ENCODE results near the gene PRDM2.
"Not testable (repeated sequence)": the region's sequence is repeated elsewhere in the genome, so short reads cannot be mapped to it uniquely, and the experiment has no call there.

PRDM2 gene

DNA sequence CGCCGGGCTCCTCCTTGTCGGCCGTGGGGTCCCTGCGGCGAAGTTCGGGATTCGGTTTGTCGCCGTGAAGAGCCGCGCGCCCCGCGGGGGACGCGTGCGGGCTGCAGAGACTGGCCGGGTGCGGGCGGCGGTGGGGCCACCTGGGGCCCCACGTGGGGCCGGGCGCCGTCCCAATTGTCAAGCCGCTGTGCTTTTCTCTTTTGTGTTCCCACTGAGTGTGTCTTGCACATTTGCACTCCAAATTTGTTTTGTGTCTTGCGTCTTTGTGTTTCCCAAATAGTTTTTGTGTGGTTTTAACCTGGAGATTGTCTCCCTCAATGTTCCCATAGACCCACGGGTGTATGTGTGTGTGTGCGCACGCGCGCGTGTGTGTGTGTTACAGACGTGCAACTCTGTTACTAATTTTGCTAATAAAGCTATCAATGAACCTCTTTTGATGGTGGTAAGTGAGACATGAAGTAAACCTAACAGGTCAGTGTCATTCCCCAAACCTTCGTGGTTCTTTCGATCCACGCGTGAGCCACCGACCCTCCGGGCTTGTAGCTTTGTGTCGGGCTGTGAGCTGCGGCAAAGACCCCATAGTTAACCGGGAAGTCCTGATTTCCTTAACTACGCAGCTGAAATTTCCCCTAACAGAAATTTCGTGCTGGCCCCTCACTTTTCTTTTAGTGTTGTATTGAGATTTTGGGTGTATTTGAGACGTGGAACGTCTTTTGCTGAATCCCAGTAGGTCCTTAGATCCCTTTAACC lies 708 bp downstream of the PRDM2 start:
- peak; percentile 52 for DNase-seq

DNA sequence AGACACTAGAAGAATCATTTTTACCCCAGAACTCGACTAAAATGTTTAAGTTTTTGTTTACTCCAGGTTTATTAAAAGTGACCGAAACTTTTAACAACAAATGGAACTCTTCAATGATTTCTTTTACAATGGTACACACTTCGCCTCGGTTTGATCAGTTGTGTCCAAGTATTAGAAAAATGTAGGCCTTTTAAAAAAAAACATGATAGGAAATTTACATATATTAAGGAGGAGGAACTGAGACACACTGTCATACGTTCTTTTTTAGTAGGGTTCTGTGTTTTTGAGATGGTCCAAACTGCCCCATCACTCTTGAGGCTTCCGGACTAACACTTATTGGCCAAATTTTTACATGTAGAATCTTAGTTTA lies 1.3 kb downstream of the PRDM2 start:
- peak; percentile 7 for DNase-seq

DNA sequence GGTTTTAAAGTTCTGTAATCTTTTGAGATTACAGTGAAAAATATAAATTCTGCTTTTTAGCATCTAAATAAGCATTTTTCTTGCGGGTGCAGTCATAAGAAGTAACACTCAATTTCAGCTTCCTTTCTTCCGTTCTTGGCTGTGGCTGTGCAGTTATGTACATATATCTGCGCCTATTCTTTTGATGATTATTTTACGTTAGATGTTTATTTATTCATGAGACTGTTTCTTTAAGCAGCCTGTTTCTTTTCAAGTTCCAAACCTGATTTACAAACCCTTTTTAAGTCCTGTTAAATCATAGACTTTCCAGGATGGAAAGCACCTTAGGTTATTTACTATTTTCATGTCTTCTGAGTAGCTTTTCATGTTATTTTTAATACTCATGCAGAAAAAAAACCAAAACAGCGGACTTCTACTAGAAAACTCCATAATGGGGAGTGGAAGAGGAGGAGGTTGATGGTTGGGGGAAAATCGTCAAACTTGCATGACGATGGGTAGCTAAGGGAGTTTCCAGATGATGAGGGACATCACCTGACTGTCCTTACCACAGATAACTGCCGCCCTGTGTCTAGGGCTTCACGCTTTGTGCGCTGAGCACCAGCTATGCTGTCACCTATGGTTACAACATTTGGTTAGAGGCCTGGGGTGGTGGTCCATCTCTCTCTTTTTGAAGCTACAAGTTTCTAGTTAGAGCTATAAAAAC lies 2.6 kb downstream of the PRDM2 start:
- DNase-seq = peak; percentile 6

DNA sequence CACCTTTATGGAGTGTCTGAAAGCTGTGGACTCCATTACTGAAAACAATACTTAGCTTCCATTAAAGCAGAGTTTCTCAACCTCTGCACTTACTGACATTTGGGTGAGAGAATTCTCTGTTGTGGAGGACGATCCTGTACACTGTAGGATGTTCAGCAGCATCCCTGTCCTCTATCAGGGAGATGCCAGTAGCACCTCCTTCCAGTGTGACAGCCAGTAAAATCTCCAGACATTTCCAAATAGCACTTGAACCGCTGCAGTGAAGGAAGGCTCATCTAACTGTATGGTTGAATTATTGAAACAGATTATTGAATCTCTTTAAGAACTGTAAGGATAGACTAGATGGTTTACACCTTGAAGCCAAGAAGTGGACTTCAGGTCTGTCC lies 3.1 kb downstream of the PRDM2 start:
- DNase-seq = no peak

DNA sequence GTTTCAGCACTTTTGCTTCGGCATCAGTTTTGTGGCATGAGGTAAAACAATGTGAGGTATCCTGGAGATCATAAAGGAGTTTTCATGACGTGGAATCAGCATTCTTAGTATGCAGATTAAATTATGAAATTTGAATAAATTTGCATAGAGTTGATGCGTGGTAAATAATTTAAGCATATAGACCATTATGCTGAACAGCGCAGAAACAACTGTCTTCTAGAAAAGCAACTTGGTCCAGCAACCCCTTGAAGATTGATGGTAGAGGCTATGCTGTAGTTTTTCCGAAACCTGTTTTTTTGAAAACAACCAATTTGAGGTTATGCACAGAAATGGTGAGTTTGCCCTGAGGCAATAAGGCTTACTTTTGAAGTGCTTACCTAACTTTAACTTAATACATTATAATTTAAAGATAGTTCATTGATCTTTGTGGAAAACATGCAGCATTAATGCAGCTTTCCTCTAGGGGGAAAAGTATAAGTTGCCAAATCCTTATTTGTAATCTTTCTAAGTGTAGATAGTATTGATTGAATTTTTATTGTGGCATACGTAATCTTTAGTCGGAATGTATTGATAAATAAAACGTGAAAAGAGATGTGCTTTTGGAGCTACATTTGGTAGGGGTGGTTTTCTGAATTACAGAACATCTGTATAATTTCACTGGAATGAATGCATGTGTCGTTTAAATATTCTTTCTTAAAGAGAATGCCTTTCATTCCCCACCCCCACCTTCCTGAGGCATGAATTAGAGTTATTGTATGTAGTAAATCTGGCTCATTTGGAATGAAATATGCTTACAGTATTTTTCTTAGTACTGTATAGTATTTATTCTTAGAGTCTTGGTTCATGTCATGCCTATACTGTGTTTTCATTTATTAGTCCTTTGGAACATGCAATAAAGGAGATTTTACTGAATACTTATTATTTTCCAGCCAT lies 3.8 kb downstream of the PRDM2 start:
- DNase-seq = no peak

DNA sequence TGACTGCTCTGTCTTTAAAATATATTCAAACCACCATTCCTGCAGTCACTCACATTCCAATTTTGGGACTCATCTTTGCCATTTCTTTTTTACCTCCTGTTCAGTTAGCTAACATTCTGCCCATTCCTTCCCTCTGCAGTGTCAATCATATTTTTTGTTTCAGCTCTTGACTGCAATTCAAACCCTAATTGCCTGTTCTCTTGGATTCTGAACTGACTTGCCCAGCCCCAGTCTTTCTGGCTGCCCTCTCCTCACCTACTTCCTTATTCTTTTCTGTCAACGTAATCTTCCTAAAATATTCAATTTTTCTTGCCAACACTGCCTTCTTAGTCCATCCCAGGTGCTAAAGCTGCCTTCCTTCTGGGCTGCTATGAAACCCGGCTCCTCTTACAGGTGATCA lies 6.1 kb downstream of the PRDM2 start:
- no peak for DNase-seq

DNA sequence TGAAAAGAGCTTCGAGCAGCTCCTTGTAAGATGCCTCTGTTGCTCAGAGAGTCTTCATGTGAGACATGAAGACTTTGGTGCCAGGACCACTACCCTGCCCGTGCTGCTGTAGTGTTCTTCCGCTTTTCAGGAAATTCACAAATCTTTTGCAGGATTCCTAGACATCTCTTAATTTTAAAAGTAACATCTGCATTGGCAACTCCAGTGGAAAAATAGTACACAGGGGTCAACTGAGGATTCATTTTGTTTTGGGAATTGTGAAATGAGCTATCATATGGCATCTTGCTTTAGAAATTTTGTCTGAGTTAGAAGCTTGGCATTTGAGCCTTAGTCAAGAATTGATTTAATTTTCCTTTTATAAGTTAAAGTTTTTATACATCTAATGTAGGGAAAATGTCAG lies 7.2 kb downstream of the PRDM2 start:
- DNase-seq = no peak

DNA sequence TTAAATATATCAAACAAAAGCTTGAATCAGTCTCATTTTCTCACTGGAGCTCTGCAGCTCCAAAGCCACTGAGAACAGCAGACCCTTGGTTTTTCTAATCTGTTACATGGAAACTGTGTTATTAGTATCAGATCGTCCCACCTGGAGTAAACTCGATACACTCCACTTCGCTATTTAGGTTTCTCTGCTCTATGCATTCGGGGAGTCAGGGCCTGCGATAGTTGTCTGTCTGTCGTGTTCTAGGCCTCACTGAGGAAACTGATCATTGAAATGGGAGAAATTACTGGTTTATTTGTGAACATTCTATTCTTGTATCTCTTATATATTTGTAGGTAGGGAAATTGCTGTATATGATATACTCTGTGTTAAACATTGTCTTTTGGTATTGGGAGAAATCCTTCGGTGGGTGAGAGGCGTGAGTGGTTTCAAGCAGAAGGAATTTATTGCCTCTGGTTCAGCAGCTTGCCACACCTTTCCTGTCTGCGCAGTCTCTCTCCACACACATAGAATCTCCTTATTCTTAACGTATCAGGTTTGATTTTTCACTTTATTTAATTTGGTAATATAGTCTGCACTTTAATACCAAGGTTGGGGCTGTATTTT lies 8.5 kb downstream of the PRDM2 start:
- no peak for DNase-seq

DNA sequence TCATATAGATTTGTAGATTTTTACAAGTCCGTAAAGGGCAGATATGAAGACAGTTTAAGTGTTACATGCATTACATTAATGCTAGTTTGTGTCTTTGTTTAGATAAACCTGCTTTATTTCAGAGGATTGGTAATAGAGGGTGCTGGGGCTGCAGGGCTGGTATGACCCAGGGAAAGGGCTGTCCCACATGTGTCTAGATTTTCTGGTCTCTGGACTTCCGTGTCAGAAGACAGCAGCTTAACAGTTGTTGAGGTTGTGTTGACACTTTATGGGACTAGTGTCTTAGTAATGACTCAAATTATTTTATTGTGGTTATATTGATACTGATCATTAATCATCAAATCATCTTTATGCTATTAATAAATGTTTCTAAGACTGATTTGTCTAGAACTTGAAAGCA lies 10.1 kb downstream of the PRDM2 start:
- DNase-seq = no peak

DNA sequence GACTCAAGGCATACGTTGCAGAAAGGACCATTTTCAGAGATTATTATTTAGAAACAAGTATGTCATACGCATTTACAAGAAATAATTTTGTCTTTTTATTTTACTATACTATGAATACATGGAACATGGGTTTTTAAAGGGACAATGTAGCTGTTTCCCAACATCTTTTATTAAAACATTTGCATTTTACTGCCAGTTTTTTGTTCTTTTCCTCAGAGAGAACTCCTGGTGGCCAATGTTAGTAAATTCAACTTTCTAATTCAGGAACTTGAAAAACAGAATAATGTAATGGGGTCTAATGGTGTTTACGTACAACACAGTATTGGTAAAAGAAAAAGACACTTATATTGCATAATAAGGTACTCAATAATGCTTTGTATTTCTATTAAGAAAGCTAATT lies 14.9 kb downstream of the PRDM2 start:
- DNase-seq = no peak

DNA sequence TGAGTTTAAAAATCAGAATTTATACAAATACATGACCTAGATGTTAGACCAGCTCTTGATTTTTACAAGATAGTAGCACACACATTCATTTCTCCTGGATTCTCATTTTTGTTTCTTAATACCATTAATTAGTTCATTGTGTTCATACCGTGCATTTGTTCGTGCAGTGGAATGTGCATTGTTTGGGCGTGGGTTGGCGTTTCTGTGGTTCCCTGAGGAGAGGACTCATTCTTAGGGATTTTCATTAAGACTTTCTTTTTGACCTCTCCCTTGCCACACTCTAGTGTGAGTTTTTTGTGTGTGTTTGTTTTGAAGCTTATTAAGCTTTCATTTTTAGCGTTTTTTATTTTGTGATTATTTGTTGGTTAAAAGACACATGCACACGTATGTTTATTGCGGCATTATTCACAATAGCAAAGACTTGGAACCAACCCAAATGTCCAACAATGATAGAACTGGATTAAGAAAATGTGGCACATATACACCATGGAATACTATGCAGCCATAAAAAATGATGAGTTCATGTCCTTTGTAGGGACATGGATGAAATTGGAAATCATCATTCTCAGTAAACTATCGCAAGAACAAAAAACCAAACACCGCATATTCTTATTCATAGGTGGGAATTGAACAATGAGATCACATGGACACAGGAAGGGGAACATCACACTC lies 15.8 kb downstream of the PRDM2 start:
- DNase-seq = not testable (repeated sequence)

DNA sequence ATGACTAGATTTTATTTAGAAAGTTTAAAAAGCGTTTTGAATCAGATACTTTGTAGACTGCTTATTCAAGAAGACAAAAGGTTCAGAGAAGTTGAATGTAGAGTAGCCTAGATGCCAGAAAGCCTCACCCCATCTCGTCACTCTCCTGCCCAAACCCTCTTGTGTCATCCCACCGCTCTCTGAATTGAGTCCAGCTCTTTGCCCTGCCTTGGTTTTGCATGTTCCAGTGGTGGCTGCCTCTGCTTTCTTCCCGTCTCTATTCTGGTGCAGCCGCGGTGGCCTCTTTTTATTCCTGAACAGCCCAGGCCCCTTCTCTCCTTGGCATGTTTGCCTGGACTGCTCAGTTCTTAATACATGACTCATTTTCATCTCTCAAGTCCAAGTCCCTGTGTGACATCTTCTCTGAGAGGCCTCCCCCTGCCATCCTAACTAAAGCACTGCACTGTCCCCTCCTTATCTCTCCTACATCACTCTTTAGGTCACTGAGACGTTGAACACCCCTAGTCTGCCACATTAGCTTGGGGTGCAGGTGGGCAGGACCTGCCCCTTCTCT lies 22.9 kb downstream of the PRDM2 start:
- no peak for DNase-seq

DNA sequence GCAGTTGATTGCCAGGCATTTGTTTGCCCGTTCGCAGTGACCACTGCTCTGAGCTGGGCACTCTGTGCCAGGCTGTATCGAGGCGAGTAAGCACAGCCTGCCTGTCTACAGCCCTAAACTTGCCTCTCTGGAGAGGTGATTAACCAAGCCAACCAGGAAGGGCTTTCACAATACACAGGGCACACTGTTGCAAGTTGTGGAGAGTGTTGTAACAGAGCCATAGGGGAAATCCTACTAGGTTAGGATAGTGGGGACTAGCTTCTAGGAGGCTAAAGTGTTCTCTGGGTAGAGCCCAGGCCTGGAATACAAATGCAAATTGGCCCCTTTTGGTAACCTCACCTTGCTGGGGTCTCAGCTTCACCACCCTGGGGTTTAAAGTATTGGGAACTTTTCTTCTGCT lies 23.8 kb downstream of the PRDM2 start:
- no peak for DNase-seq

DNA sequence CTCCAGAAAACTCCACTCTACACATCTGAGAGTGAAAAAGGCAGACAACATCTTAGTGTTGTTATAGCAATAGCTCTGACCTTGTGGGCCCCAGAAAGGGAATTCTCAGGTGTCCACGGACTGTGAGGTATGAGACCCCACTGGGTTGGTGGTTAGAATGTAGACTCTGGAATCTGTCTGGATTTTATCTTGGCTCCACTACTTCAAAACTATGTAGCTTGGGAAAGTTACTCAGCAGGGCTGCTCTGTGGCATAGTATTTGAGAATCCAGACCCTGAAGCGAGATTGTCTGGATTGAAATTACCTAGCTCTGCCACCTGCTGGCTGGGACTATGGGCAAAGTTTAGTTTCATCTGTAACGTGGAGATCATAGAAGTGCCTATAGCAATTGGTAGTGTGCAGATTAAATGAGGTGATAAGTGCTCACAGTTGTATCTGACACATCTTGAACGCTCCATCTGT lies 25.8 kb downstream of the PRDM2 start:
- peak; percentile 53 for DNase-seq

DNA sequence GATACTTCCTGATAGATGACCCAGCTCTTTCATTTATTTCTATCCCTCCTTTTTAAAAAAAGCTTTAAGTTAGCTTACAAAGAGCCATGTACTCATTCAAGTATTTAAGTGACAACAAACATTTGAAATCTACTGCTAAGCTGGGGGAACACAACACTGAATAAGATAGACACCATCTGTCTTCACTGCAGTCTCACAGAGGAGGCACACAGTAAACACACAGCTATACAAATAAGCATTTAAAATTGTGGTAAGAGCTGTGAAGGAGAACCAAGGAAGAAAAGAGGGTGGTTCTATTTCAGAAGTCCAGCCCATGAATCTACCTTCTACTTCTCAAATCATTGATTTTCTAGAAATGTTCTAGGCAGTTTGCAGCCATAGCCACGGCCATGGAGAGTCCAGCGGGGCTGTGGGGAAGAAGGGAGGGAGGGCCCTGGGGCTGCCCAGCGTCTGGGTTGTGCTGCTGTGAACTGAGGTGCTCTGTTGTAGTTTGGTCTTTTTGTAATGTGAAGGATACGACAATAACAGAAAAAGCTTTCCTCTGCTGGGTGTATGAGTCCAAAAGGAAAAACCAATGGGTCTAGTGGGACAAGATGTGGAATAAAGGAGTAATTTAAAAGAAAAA lies 28.2 kb downstream of the PRDM2 start:
- DNase-seq = no peak

DNA sequence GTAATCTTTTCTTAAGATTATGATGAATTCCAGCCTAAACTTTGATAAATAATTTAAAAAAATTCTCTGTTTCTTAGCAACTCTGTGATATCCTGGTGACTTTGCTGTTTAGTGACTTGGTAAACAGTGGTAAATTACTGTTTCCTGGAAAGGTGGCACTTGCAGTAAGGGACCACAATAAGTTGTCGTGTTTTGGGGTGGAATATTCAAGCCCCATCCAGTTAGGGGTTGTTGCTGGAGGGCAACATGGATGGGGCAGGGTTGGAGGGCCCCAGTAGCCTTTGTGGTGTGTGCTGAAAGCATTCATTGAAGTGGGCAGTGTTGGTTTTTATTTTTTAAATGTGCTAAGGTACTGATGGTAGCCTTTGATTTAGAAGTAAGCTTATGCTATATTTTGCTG lies 30.3 kb downstream of the PRDM2 start:
- DNase-seq = no peak

DNA sequence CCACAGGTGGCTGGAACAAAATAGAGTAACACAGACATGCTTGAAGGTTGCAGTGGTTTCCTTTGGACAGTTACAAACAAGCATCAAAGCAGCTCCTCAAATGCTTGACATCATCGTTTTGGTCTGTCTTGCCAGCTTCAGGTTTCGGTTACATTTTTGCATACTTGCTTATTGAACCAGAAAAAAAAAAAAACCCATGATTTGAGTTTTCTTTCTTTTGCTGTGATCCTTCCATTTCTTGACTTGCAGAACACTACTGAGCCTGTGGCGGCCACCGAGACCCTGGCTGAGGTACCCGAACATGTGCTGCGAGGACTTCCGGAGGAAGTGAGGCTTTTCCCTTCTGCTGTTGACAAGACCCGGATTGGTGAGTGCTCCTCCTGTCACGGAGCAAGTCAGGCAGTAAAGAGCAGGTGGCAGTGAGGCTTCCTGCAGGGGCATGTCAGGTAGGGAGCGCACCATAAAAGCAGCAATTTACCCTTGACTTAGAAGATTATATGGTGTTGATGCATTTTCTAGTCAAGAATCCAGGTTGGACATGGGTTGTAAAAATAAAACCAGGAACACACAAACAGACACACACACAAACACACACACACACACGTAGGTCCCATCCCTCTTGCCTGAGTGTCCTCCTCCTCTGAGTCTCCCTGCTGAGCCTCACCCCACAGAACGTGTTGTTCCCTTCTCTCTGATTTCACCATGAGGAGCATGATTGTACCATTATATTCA lies 30.9 kb downstream of the PRDM2 start:
- DNase-seq = peak; percentile 31

DNA sequence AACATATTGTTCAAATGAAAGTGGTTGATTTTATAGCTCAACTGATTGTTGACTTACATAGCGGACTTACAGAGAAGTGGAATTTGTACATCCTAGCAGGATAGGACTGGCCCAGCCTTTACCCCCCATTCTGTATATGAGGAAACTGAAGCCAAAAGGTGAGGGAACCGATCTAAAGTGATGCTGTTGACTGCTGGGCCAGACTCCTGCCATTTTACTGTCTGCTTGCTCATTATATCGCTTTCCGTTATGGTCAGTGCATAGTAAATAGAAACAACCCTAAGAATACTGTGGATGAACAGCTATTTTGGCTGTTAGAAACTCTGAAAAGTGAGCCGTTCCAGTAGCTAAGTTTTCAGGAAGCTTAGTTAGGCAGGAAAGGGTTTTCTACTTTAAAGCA lies 31.9 kb downstream of the PRDM2 start:
- DNase-seq = no peak

DNA sequence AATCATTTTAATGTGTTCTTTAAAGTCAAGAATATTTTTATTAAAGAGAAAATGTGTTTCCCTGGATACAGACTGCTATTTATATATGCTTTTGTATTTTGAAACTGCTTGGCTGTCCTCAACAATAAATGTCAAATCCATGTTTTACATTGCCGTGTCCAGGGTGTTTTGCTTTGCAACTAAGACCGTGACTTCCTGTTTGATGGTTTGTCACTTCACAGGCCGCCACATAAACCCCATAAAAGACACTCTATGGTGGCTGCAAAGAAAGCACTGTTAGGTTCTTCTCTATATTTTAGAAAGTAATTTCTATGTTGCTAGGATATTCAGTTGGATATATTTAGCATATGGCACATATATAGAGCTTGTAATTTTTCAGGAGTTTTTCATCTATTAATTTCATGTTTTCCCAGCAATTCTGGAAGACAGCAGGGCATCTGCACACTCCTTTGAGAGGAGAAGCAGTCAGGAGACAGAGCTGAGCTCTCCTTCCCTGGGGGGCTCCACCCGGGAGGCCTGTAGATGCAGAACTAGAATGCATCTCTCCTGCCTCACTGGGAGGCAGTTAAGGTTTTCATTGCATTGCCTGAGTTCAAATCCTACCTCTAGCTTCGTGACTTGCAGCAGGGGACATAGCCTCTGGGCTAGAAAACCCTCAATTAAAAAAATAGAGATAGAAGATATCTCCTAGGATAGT lies 33.1 kb downstream of the PRDM2 start:
- no peak for DNase-seq

DNA sequence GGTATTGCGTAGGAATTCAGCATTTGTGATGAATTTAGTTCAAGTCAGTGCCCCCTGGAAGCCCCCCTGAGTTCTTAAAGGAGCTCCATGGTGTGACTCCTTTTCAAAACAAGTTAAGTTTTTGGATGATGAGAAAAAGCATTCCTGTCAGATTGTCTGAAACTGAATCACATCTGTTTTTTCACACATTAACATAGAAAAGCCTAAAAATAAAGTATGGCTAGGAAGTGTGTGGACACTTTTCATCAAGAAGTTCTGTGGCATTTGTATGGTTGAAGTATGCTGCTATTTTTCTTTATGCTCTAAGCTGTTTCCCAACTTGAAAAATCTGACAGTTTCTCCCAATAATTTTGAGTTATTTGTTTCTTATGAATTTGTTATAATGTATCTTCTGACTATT lies 33.7 kb downstream of the PRDM2 start:
- no peak for DNase-seq

All from hematopoietic multipotent progenitor cell treated with erythropoietin and hydrocortisone succinate and interleukin-3 and kit ligand, for 8 days (in vitro differentiated cells).